ENCODE data around the gene TMEM50A. TPM values are rescaled to one million over a fixed set of nuclear protein-coding genes. Genes with fewer than 3 reads are reported as not detected.
"Not testable (repeated sequence)": the region's sequence is repeated elsewhere in the genome, so short reads cannot be mapped to it uniquely, and the experiment has no call there.

The TMEM50A gene
- total and polyA plus RNA-seq, 2 donors (not counting 3 experiments of a cell fraction or from before 2014, with no cell fraction given): 125 to 140 TPM

DNA sequence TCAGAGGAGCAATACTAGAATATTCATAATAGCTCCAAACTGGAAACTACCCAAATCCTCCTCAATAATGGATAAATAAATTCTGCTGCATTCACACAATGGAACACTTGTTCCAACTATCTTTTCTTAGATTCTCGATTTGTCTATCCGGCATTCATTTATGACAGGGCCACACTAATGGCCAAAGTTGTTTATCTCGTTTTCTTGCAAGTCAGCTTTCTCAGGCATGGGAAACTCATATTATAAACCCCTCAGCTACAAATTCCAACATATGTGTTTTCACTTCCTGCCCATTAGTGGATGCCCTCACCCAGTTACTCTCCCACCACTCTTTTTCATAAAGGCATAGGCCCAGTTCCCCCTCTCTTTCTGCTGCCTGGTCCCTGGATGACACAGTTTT lies 40.2 kb downstream of the TMEM50A start:
- H3K4me3 ChIP-seq (replicated peaks in 1 of 3; ENCODE audit: insufficient read depth in 1 of 3, low read depth in 1 of 3, low read length in 3 of 3); DNase-seq (ENCODE audit: low read depth, low spot score); POLR2A ChIA-PET; BruUV-seq (replicated peaks); H2AFZ ChIP-seq (ENCODE audit: low read depth, low read length); H3K4me2 ChIP-seq (ENCODE audit: insufficient read depth, low read length); H3K36me3 ChIP-seq (ENCODE audit: control insufficient read depth in 2 of 2, extremely low read depth in 1 of 2, insufficient read depth in 2 of 2, low read length in 2 of 2); H3K9ac ChIP-seq (replicated peaks; ENCODE audit: extremely low read depth, insufficient read depth, low read length); H3K9me1 ChIP-seq (replicated peaks; ENCODE audit: control insufficient read depth, extremely low read depth, insufficient read depth, low read length); dilution Hi-C loops (cut with MboI; ENCODE audit: extremely low pct_ligation_motif_present, low sequenced_read_pairs); H3K27ac ChIP-seq (ENCODE audit: insufficient read depth, low read depth, low read length); H4K20me1 ChIP-seq (replicated peaks; ENCODE audit: control insufficient read depth, extremely low read depth, insufficient read depth, low read length); FAIRE-seq; H3K79me2 ChIP-seq (ENCODE audit: control insufficient read depth, insufficient read depth, low read length); intact Hi-C loops (cut with micrococcal nuclease); H3K9me3 ChIP-seq (replicated peaks; ENCODE audit: control insufficient read depth, insufficient read depth, low read length); H3K4me1 ChIP-seq (ENCODE audit: control insufficient read depth, extremely low read depth, insufficient read depth, low read length); H3K27me3 ChIP-seq (ENCODE audit: control insufficient read depth in 2 of 2, insufficient read depth in 2 of 2, low read length in 2 of 2): not testable (repeated sequence)
- CTCF ChIA-PET: interaction anchor here (1.3 kb wide), 1 partner anchor 195 kb away, joined by 3 read pairs; no protein-coding TSS in a partner anchor

DNA sequence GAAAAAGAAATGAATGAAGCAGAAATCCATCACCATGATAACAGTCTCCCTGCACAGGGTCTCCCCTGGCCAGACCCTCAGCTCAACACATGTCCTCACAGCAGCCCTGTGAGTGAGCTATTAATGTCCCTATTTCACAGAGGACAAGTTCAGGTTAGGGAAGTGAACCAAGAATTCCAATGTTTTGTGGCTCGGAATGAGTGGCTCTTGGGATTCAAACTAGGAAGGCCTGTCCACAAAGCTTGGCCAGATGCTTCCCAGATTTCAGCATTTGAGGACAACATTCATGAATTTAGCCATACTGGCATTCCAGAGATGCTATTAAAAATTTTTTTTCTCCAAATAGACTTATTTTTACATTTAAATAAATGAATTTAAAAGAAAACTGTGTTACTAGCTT lies 44.4 kb downstream of the TMEM50A start:
- BruUV-seq (replicated peaks); H3K9me3 ChIP-seq (replicated peaks; ENCODE audit: control insufficient read depth, insufficient read depth, low read length); H3K9ac ChIP-seq (replicated peaks; ENCODE audit: extremely low read depth, insufficient read depth, low read length); H3K4me1 ChIP-seq (ENCODE audit: control insufficient read depth, extremely low read depth, insufficient read depth, low read length); H3K27ac ChIP-seq (ENCODE audit: insufficient read depth, low read depth, low read length); H3K27me3 ChIP-seq (ENCODE audit: control insufficient read depth in 2 of 2, insufficient read depth in 2 of 2, low read length in 2 of 2); H3K9me1 ChIP-seq (replicated peaks; ENCODE audit: control insufficient read depth, extremely low read depth, insufficient read depth, low read length); DNase-seq (ENCODE audit: low read depth, low spot score); H3K36me3 ChIP-seq (ENCODE audit: control insufficient read depth in 2 of 2, extremely low read depth in 1 of 2, insufficient read depth in 2 of 2, low read length in 2 of 2); H4K20me1 ChIP-seq (replicated peaks; ENCODE audit: control insufficient read depth, extremely low read depth, insufficient read depth, low read length); CTCF ChIA-PET; intact Hi-C loops (cut with micrococcal nuclease); H2AFZ ChIP-seq (ENCODE audit: low read depth, low read length); H3K4me3 ChIP-seq (replicated peaks in 1 of 3; ENCODE audit: insufficient read depth in 1 of 3, low read depth in 1 of 3, low read length in 3 of 3); dilution Hi-C loops (cut with MboI; ENCODE audit: extremely low pct_ligation_motif_present, low sequenced_read_pairs); POLR2A ChIA-PET; FAIRE-seq; H3K4me2 ChIP-seq (ENCODE audit: insufficient read depth, low read length); H3K79me2 ChIP-seq (ENCODE audit: control insufficient read depth, insufficient read depth, low read length): not testable (repeated sequence)

DNA sequence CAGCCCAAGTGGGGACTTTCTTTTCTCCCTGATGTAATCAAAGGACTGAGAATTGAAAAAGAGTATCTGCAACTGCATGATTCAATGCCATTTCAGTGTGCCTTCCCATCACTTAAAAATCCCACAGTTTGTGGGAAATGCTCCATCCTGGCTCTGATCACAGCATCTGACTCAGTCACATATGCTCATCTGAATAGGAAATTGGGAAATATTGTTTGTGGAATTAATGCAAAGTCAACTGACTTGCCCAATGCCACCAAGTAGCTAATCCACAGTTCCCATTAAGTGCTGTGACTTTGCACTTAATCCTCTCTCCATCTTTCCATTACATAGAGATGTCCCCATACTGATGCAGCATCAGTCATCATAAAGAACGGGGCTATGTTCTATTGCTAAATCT lies 45.0 kb downstream of the TMEM50A start:
- H3K9me1 ChIP-seq (replicated peaks; ENCODE audit: control insufficient read depth, extremely low read depth, insufficient read depth, low read length); H3K4me2 ChIP-seq (ENCODE audit: insufficient read depth, low read length); H3K27ac ChIP-seq (ENCODE audit: insufficient read depth, low read depth, low read length); dilution Hi-C loops (cut with MboI; ENCODE audit: extremely low pct_ligation_motif_present, low sequenced_read_pairs); H3K27me3 ChIP-seq (ENCODE audit: control insufficient read depth in 2 of 2, insufficient read depth in 2 of 2, low read length in 2 of 2); DNase-seq (ENCODE audit: low read depth, low spot score); H3K36me3 ChIP-seq (ENCODE audit: control insufficient read depth in 2 of 2, extremely low read depth in 1 of 2, insufficient read depth in 2 of 2, low read length in 2 of 2); CTCF ChIA-PET; intact Hi-C loops (cut with micrococcal nuclease); H3K4me3 ChIP-seq (replicated peaks in 1 of 3; ENCODE audit: insufficient read depth in 1 of 3, low read depth in 1 of 3, low read length in 3 of 3); H4K20me1 ChIP-seq (replicated peaks; ENCODE audit: control insufficient read depth, extremely low read depth, insufficient read depth, low read length); FAIRE-seq; BruUV-seq (replicated peaks); H2AFZ ChIP-seq (ENCODE audit: low read depth, low read length); POLR2A ChIA-PET; H3K79me2 ChIP-seq (ENCODE audit: control insufficient read depth, insufficient read depth, low read length); H3K4me1 ChIP-seq (ENCODE audit: control insufficient read depth, extremely low read depth, insufficient read depth, low read length); H3K9me3 ChIP-seq (replicated peaks; ENCODE audit: control insufficient read depth, insufficient read depth, low read length); H3K9ac ChIP-seq (replicated peaks; ENCODE audit: extremely low read depth, insufficient read depth, low read length): not testable (repeated sequence)

GRCh38 chr1:25383875-25384274 lies 45.7 kb downstream of the TMEM50A start:
- CTCF ChIA-PET; DNase-seq (ENCODE audit: low read depth, low spot score); POLR2A ChIA-PET; H4K20me1 ChIP-seq (replicated peaks; ENCODE audit: control insufficient read depth, extremely low read depth, insufficient read depth, low read length); H2AFZ ChIP-seq (ENCODE audit: low read depth, low read length); BruUV-seq (replicated peaks); H3K36me3 ChIP-seq (ENCODE audit: control insufficient read depth in 2 of 2, extremely low read depth in 1 of 2, insufficient read depth in 2 of 2, low read length in 2 of 2); intact Hi-C loops (cut with micrococcal nuclease); H3K79me2 ChIP-seq (ENCODE audit: control insufficient read depth, insufficient read depth, low read length); H3K4me1 ChIP-seq (ENCODE audit: control insufficient read depth, extremely low read depth, insufficient read depth, low read length); dilution Hi-C loops (cut with MboI; ENCODE audit: extremely low pct_ligation_motif_present, low sequenced_read_pairs); H3K9ac ChIP-seq (replicated peaks; ENCODE audit: extremely low read depth, insufficient read depth, low read length); H3K27me3 ChIP-seq (ENCODE audit: control insufficient read depth in 2 of 2, insufficient read depth in 2 of 2, low read length in 2 of 2); H3K27ac ChIP-seq (ENCODE audit: insufficient read depth, low read depth, low read length); FAIRE-seq; H3K4me3 ChIP-seq (replicated peaks in 1 of 3; ENCODE audit: insufficient read depth in 1 of 3, low read depth in 1 of 3, low read length in 3 of 3); H3K9me1 ChIP-seq (replicated peaks; ENCODE audit: control insufficient read depth, extremely low read depth, insufficient read depth, low read length); H3K4me2 ChIP-seq (ENCODE audit: insufficient read depth, low read length); H3K9me3 ChIP-seq (replicated peaks; ENCODE audit: control insufficient read depth, insufficient read depth, low read length): not testable (repeated sequence)

Measured in endothelial cell of umbilical vein (primary cell).